NCI-H1105 treated with DMSO at 0.1 percent for 48 hours (cell line): ENCODE results near the gene CXXC5.

ENCODE experiments used
- DNase-seq: peaks from one replicate; lab custom pipeline; 2025; lab: John Stamatoyannopoulos, UW

The CXXC5 gene

GRCh38 chr5:139651853-139652787 is 4.0 kb downstream of the CXXC5 start:
- DNase-seq = no peak

- no peak for DNase-seq
These were observed 4.7 kb downstream of the CXXC5 start for GRCh38 chr5:139652788-139653241.

- no peak for DNase-seq
These were observed 5.5 kb downstream of the CXXC5 start for GRCh38 chr5:139653616-139654015.

- DNase-seq = no peak
These were observed 6.3 kb downstream of the CXXC5 start for GRCh38 chr5:139654464-139654863.

GRCh38 chr5:139654871-139655491 is 6.8 kb downstream of the CXXC5 start:
- DNase-seq = no peak

- no peak for DNase-seq
These were observed 7.7 kb downstream of the CXXC5 start for GRCh38 chr5:139655727-139656271.

GRCh38 chr5:139657363-139658321 is 9.5 kb downstream of the CXXC5 start:
- DNase-seq = no peak

- DNase-seq = no peak
These were observed 10.4 kb downstream of the CXXC5 start for GRCh38 chr5:139658501-139658927.

GRCh38 chr5:139658928-139659667 is 10.9 kb downstream of the CXXC5 start:
- no peak for DNase-seq

- no peak for DNase-seq
These were observed 11.5 kb downstream of the CXXC5 start for GRCh38 chr5:139659695-139660101.

GRCh38 chr5:139660105-139660922 is 12.2 kb downstream of the CXXC5 start:
- DNase-seq = no peak

GRCh38 chr5:139660923-139661814 is 13.0 kb downstream of the CXXC5 start:
- DNase-seq = no peak

GRCh38 chr5:139662617-139663016 is 14.5 kb downstream of the CXXC5 start:
- DNase-seq = no peak

GRCh38 chr5:139663207-139664085 is 15.3 kb downstream of the CXXC5 start:
- no peak for DNase-seq

- no peak for DNase-seq
These were observed 16.0 kb downstream of the CXXC5 start for GRCh38 chr5:139664086-139664693.

- DNase-seq = no peak
These were observed 16.7 kb downstream of the CXXC5 start for GRCh38 chr5:139664727-139665351.

- DNase-seq = no peak
These were observed 17.5 kb downstream of the CXXC5 start for GRCh38 chr5:139665626-139666025.
